Measurements from ENCODE around the gene VPS25.
A peak's percentile ranks its signal among the peaks of the same experiment; 100 is the strongest.

The VPS25 gene

DNA sequence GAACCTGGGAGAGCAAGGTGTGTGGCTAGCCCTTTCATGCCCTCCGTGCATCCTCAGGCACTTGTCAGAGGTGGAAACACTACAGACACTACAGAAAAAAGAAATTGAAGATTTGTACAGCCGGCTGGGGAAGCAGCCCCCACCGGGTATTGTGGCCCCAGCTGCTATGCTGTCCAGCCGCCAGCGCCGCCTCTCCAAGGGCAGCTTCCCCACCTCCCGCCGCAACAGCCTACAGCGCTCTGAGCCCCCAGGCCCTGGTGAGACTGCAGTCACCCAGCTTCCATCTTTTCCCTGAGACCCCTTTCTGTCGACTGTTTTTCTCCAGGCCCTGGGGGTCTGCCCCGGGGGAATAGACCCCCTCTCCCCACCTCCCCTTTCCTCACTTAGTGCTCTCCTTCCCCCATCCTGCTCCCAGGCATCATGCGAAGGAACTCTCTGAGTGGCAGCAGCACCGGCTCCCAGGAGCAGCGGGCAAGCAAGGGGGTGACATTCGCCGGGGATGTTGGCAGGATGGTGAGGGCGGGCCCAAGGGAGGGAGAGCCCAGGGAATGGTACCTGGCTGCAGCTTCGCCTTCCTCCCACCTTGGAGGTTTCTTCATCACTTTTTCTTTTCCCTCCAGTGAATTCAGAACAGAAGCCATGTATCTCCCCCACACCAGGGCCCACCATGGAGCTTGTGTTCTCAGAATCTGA, 23.0 kb downstream of the VPS25 start:
- no peak for DNase-seq

DNA sequence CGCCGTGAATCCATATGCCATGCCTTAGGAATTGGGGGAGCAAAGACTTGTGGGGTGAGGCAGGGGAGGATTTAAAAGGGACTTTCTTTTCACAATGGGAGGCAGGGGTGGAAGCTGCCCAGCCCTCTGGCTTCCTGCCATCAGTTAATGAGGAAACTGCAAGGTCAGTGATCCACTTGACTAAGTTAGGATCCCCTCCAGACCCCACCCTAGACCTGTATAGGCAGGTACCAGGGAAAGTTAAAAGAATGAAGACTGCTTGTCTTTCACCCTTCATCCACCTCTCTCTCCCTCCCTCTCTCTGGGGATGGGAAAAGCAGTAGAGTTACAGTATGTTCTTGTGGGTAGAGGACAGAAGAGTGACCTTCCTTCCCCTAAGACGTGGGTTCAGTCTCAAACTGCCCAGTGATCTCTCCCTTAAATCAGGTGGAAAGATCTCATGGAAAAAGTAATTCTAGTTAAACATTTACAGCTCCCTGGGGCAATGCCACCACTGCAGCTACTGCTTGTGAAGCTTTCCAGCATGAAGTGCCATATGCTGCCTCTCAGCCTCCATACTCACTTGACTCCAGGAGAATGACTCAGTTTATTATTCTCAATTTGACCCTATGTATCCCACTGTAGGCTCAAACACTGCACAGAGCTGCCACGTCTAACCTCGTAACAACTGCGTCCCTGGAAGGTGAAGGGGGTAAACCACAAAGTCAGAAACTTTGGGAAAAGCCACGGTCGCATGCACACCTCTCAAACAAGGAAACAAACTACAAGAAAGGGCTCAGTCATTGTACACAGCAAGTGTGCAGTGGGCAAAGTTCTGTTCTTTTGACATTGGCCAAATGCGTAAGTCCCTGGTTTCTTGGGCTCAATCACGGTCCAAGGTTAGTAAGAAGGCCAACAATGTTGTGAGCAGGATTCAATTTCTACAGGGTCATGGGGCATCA, 24.1 kb downstream of the VPS25 start:
- no peak for DNase-seq

DNA sequence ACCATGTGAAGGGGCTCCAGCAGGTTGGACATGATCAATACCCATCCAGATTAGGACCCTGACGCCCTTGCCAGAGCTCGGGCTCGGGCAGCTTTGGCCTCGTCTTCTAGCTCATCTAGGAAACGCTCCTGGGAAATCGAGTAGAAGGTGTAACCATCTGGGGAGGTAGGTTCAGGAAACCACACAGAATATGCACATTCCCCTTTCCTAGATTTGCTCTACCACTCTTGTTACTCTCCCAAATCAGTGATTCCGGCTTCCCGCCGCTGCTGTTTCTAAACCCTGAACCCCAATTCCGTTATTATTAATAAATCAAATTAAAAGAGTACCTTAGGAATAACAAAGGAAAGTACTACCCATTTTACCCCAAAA, 24.7 kb downstream of the VPS25 start:
- no peak for DNase-seq

DNA sequence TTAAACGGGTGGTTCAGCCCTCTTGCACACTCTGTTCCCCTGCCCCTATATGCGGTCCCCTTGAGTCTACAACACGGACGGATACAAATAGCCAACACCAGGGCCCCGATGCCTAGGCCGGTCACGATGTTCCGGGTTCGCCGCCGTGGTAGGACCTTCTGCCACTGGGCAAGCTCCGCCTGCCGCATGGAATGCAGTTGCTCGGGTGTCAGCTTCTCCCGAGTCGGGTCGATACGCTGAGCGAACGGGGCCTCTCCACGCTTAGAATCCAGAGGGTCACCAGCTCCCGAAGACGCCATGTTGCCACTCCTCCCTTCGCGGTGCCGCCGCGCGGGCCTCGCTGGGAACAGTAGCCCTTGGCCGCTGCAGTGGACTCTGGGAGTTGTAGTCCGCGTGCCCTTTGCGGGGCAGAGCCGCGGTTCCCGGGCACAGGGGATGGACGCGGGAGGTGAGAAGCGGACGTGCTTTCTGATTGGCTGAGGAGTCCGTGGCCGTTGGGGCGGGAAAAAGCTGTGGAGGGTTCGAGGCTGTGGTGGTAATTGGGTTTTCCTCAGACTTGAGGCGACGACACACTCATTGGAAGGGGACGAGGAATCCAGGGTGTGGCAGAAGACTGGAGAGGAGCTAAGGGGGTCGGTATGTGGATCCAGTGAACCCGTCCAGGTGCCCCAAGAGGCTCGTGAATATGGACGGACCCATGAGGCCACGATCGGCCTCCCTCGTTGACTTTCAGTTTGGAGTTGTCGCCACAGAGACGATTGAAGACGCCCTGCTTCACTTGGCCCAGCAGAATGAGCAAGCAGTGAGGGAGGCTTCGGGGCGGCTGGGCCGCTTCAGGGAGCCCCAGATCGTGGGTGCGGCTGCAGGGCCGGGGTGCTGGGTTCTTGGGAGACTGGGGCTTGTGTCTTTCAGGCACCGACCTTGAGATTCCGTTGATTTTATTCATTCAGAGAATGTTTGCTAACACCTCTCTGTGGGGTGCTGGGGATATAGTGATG, 25.4 kb downstream of the VPS25 start, which contains the start of the genes CNTD1 and COA3:
Gene CNTD1 (plus strand): TSS at position 479 of the 998 bp plus-strand sequence. CDS start 207 bp downstream, at position 686.
Gene COA3 (minus strand): TSS at position 322 of the 998 bp plus-strand sequence. CDS start 23 bp downstream, at position 299.
- DNase-seq: peak; percentile 81

DNA sequence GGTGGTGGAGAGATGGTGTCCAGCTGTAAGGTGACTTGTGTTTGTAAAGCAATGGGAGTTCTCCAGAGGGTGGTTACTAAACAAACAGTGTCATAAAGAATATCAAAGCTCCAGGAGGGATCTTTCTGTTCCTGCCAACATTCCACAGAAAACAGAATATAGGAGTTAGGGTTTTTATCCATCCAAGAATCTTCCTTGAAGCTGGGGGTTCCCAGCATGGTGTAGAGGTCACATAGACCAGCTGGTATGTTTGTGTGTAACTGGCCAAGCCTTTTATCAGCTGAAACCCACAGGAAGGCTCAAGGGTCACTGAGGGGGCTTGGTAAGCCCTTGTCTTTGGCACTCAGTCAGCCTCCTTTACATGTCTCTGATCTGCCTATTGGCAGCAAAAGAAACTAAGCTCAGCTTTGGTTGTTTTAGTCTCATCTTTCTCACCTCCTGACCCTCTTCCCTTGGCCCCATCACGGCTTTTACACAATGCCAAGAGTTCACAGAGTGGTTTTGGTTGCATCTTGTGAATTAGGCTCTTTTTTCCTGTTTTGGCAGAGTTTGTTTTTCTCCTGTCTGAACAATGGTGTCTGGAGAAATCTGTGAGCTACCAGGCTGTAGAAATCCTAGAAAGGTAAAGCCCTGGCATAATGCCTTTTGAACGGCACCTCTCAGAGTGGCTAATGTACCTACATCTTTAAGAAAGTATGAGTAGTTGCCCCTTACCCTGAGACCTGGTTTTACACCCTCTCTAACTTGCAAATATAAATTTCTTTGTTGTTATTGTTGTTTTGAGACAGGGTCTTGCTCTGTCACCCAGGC, 30.0 kb downstream of the VPS25 start:
- DNase-seq: no peak

DNA sequence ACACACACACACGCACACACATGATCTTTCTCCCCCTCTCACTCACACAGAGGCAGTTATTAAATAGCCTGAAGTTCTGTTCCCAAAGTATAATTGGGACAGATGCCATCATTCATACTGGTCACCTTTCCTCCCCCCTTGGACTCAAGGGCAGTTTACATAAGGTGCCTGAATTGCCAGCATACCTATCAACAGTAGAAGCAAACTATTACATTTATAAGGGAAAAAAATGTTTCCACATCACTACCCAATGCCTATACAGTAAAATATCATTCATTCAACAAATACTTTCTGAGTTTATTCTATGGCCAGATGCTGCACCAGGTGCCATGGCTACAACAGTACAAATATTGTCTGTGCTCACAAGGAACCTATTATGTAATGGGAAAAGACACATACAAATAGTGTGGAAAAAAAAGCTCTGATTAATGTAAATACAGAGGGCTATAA, 31.7 kb downstream of the VPS25 start:
- no peak for DNase-seq

DNA sequence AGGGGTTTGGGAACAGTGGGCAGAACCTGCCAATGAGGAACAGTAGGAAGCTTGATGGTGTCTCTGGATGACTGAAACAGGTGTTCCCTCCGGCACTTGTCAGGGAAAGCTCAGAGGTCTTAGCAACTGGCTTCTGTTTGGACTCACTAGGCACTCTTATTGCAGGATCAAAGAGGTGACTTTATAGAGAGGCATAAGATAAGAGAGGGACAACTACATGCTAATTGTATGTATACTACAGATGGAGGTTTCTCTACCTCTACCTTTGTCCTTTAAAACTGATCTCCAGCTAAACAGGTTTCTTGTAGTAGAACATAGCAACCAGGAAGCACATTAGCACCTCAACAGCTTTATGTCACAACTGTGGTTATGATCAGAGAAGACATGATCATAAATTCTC, 33.0 kb downstream of the VPS25 start:
- DNase-seq: no peak

DNA sequence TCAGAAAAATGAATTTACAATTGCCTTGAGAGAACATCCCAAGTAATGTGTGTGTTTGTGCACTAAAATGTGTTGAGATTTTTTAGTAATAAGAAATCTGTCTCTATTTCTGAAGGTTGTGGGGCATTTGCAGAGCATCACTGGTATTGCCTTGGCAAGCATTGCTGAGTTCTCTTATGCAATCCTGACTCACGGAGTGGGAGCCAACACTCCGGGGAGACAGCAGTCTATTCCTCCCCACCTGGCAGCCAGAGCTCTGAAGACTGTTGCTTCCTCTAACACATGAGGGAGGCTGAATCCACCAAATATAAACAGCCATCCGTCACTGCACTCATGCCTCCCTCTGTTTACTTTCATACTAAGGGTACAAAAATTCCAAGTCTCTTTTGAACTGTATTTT, 36.0 kb downstream of the VPS25 start:
- DNase-seq: no peak

DNA sequence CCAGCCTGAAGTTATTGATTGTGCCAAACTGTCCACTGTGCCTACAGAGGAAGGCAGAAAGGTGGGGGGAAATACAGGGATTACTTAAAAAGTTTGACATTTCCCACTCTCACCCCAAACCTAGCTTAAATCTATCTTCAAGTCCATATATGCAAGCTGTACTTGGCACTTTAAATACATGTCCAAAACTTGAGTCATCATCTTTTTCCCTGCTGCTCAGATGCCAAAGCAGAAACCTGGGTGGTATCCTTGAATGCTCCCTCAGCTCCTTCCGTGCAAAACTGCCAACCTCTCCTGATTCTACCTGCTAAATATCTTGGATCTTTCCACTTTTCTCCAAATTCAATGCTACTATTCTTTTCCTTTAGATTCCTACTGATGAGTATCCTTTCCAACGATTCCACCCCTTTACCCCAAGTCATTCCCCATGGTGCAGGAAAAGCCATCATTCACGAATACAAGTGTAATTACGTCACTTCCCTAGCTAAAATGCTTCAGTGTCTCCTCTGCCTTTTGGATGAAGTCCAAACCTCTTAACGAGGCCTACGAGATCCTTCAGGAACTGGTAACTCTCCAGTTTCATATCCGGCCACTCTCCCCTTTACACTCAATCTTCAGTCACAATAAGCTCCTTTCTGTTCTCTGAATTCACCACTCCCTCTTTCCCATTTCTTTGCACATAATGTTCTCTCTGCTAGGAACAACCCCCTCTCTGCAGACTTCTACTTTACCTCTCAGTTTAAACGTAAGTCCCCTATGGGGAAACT, 41.6 kb downstream of the VPS25 start:
- DNase-seq: no peak

DNA sequence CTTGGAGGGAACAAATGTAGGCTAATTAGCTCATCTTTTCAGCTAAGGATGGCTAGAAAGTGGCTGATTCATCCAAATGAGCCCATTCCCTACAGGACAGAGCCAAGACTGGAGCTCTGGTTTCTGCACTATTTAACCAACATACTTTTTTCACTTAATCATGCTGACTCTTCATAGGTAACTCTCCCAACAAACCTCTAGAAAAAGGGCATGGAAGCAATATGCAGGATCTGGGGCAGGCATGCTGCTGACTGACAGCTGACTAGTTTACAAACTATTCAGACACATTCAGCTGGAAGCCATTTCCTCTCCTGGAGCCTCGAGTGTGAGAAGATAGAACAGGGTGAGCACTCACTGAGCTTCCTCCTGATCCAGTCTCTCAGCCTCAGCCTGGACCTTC, 44.6 kb downstream of the VPS25 start:
- no peak for DNase-seq

DNA sequence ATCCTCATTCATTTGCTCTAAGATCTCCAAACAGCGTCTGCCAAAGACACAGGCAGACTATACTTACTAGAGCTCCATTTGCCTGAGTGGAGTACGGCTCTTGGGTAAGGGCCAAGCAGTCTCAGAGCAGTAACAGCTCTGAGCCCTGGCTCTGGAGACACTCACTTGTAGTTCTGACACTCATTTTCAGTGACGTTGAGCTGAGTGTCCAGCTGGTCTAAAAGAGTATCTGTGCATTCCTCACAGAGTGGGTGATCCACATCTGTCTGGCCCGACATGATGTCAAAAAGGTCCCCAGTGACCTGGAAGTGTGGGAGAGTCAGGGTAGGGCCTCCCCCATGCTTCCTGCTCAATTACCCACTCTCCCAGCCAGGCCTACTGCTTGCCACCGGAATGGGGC, 45.1 kb downstream of the VPS25 start:
- DNase-seq: no peak

DNA sequence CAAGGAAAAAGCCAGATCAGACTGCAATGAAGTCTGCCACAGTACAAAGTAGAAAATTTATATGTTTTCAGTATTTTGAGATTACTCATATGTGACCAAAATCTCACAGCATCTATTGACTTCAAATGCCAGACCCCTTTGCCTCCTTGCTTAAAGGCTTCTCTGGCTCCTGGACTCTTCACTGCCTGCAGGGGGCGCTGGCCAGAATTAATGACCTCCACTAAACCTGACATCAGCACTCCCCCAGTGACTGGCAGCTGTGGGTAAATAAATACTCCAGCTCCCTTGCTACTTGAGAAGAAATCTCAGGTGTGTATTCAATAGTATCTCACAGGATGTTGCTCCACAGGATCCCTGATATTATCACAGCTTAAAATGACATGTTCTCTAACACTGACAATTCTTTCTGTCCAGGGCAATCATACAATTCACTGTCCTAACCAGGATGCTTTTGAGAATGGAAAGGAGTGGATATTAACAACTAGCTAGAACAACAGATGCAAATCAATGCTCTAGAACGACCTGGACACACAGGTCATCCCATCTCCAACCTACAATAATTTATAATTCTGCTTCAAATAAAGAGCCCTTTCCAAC, 46.8 kb downstream of the VPS25 start:
- peak; percentile 67 for DNase-seq

DNA sequence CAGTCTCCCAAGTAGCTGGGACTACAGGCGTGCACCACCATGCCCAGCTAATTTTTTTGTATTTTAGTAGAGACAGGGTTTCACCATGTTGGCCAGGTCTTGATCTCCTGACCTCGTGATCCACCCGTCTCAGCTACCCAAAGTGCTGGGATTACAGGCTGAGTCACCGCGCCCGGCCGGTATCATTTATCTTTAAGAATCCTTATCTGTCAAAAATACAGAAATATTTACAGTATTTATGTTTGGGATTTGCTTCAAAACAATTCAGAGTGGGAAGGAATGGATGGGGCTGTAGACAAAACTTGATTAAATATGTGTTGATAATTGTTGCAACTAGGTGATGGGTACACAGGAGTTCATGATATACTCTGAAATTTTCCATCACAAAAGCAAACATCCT, 47.9 kb downstream of the VPS25 start:
- DNase-seq: no peak

DNA sequence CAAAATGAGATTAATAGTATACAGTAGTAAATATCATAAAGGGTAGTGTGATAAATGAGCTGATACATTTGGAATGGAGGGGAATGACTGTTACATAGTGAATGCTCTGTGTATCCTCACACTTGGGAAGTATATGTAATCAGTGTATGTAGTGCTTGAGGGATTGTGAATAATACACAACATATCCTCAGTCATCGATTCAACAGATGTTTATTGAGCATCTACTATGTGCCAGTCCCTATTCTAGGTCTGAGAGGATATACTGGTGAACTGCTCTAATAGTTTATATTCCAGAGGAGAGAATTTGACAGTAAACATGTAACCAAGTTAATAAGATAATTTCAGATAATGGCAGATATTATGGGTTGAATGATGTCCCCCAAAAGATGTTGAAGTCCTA, 54.2 kb downstream of the VPS25 start:
- no peak for DNase-seq

Measured in CD4-positive, alpha-beta T cell treated with Interleukin-17A for 4 hours (primary cell).